Smooth muscle cell of the pulmonary artery (primary cell): ENCODE results near the gene OTOP2. TPM values are rescaled to one million over a fixed set of nuclear protein-coding genes. Genes with fewer than 3 reads are reported as not detected.

Experiments
- total RNA-seq: library from RNA; depleted of rRNA; stranded (reverse); fragments of >200 nt; gene quantifications from 2 replicates; pipeline ENCODE4 v1.2.3, GENCODE V29; 2014

Gene OTOP2, protein sequence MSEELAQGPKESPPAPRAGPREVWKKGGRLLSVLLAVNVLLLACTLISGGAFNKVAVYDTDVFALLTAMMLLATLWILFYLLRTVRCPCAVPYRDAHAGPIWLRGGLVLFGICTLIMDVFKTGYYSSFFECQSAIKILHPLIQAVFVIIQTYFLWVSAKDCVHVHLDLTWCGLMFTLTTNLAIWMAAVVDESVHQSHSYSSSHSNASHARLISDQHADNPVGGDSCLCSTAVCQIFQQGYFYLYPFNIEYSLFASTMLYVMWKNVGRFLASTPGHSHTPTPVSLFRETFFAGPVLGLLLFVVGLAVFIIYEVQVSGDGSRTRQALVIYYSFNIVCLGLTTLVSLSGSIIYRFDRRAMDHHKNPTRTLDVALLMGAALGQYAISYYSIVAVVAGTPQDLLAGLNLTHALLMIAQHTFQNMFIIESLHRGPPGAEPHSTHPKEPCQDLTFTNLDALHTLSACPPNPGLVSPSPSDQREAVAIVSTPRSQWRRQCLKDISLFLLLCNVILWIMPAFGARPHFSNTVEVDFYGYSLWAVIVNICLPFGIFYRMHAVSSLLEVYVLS
- not detected in 2 replicates for total RNA-seq

DNA sequence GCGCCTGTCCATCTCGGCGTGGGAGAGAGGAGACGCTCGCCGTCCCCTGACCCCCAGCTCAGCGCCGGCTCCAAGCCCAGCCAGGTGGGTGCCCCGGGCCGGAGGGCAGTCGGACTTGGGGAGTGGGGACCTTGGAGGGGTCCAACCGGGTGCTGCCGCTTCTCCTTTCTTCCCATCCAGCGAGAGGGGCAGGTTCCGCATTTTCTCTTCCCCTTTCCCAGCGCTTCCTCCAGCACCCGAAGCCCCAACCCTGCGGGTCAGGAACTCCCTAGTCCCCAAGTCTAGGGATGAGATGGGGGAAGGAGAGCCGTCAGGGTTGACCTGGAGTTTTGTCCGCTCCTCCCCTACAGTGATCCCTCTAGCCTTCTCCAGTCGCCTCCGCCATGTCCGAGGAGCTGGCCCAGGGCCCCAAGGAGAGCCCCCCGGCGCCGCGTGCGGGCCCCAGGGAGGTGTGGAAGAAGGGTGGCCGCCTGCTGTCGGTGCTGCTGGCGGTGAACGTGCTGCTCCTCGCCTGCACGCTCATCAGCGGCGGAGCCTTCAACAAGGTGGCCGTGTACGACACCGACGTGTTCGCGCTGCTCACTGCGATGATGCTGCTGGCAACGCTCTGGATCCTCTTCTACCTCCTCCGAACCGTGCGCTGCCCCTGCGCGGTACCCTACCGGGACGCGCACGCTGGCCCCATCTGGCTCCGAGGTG lies at the start of gene OTOP2:
OTOP2 (plus strand) TSS at position 24 of the 699 bp plus-strand sequence; CDS start at position 384, 360 bp downstream.

DNA sequence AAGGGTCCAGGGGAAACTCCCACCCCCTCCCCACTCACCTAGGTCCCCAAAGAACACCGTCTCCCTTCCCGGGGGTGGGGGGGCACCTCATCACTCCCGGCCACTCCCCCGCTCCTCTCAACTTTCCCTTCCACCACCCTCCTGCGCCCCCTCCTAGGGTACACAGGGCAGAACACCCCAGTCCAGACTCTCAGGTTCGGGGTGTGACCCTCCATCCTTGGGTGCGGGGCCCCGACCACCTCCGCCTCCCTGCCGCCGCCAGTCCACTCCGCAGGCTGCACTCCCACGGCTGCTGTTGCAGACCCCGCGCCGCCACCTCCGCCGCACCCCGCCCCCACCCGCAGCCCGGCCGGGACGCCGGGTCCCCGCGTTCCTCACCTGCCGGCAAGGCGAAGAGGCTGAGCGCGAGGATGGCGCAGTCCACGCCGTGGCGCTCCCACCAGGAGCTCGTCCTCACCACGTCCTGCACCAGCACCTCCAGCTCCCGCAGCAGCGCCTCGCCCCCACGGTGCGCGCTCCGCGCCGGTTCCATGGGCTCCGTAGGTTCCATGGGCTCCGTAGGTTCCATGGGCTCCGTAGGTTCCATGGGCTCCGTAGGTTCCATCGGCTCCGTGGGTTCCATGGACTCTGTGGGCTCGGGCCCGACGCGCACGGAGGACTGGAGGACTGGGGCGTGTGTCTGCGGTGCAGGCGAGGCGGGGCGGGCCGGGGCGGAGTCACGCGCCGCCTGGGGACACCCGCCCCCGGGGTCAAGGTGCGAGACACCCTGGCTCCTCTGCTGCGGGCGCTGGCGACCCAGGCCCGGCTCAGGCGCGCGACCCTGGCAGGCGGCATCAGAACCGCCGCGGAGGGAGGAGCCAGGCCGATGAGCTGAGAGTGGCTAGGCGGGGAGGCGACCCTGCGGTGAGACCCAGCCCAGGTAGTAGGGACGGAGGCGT lies 30.8 kb upstream of the OTOP2 start, which contains the start of gene FADS6:
FADS6 (minus strand) TSS at position 660 of the 938 bp plus-strand sequence; CDS start at position 622, 38 bp downstream.

DNA sequence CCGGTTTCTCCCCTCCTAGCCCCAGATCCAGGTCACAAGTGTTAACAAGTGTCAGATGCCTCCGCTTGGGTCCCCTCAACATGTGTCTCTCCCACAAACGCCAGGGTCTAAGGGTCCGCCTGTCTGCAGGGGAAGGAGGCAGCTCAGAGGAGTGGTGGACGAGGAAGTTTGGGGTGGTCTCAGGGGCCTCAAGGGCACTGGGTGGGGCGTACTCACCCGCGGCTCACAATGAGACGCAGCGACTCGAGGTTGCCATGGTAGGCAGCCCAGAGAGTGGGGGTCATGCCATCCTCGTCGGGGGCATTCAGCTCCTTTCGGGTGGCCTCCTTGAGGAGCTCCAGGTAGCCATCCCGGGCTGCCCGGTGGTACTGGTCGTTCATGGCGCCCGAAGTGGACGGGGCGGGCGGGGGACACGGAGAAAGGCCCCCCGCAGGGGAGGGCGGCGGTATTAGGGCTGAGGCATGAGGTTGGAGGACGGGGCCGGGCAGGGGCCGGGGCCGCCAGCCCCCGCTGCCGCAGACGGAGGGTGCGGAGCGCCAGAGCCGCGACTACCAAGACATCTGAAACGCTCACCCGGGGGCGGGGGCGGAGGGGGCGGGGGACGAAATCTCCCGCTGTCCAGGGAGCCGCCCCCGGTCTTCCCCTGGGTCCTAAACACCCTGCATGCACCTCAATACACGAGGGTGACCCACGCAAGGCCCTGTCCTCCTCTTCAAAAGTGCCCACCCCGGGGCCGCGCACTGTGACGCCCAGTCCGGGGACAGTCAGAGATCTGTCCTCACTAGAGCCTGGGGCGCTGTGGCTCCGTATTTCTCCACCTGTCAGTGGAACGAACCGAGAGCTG lies 1.2 kb upstream of the OTOP2 start, which contains the start of gene USH1G:
USH1G (minus strand) TSS at position 562 of the 844 bp plus-strand sequence; CDS start at position 380, 182 bp downstream.

DNA sequence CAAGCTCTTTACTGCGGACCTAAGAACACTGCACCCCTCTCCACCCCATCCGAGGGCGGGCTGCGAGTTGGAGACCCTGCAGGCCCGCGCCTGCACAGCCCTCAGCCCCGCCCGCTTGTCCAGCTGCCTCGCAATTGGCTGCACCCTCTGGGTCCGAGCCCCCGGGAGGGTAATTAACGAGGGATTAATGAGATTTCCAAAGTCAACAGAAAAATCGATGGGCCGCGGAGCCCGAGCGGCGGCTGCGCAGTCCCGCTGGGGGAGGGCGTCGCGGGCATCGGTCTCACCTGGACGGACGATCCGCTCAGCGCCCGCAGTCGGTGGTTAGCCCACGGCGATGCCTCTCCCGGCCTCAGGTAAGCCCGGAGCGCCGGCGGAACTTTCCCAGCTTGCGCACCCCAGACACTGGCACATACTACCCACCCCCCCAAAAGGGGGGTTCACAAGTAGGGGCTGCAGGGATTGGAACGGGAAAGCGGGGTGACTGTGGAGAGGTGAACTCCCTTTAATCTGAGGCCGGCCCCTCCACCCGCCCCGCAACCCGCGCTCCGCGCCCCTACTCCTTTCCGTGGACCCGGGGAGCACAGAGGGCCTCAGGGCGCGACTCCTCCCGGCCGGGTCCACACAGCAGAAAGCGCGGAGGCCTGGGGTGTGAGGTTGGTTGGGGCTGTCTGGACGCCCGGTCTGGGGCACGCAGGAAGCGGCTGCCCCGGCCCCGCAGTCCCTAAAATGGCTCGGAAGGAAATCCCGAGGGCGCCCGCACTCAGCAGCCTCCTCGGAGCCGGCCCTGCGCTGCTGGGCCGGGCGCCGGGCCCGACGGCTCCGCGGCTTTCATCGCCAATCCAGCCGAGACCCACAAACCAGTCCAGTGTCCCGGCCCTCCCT lies 11.8 kb downstream of the OTOP2 start, which contains the start of gene OTOP3:
OTOP3 (plus strand) TSS at position 314 of the 885 bp plus-strand sequence; CDS start at position 338, 24 bp downstream.

DNA sequence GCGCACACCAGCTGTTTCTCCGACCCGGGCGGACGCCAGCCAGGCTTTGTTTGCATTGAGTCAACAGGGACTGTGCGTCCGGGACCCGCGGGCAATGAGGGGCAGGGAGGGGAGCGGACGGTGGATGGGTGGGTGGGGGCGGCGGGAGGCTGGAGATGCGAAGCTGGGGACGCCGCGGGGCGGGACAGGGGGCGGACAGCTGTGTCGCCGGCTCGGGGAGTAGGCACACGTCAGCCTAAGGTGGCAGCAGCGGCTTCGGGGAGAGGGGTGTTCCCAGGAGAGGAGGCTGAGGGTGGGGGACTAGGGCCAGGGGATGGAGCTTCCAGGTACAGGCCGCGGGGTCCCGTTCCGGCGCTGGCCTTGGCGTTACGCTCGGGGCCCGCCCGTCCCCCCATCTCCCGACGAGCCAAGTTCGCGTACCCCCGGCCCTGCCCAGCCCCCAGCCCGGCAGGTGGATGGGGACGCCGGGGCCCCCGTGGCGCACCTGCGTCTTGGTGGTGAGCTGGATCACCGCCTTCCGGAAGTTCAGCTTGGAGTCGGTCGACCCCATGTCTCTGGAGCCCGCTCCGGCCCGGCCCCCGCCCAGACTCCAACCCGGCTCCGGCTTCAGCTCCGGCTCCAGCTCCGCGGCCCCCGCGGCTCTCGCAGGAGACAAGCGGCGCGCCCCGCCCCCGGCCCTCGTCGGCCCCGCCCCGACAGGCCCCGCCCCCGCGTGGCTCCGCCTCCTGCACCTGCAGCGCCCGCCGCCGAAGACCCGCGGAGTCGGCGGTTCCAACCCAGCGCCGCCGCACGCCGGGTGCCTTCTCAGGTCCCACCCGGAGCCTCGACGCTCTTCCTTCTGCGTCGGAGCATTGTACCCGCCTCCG lies 48.3 kb downstream of the OTOP2 start, which contains the start of gene HID1:
HID1 (minus strand) TSS at position 653 of the 866 bp plus-strand sequence; CDS start at position 550, 103 bp downstream.

Other genes with a start within 250 kb of the OTOP2 start
- not detected in 2 replicates for gene CD300LF, start 211.3 kb upstream of the OTOP2 start, total RNA-seq
- gene RAB37, start 187.0 kb upstream of the OTOP2 start, total RNA-seq = 0.33 and 0.36 TPM in 2 replicates
- 13.0 and 14.5 TPM in 2 replicates for gene NHERF1, start 175.6 kb upstream of the OTOP2 start, total RNA-seq
- gene NAT9, start 147.9 kb upstream of the OTOP2 start, total RNA-seq = 32.6 and 46.7 TPM in 2 replicates
- gene GRIN2C, start 64.4 kb upstream of the OTOP2 start, total RNA-seq = 0.13 and 0.50 TPM in 2 replicates
- gene FDXR, start 51.3 kb upstream of the OTOP2 start, total RNA-seq = 25.0 and 43.9 TPM in 2 replicates
- gene FADS6, start 30.6 kb upstream of the OTOP2 start, total RNA-seq = not detected in 2 replicates
- 0.03 TPM in 1 of 2 replicates, not detected in the other for gene USH1G, start 1.0 kb upstream of the OTOP2 start, total RNA-seq
- gene OTOP3, start 11.6 kb downstream of the OTOP2 start, total RNA-seq = not detected in 2 replicates
- gene HID1, start 48.5 kb downstream of the OTOP2 start, total RNA-seq = 2.2 and 2.3 TPM in 2 replicates
- 22.5 and 25.6 TPM in 2 replicates for gene CDR2L, start 63.4 kb downstream of the OTOP2 start, total RNA-seq
- gene MRPL58, start 88.4 kb downstream of the OTOP2 start, total RNA-seq = 13.4 and 15.6 TPM in 2 replicates
- gene ATP5PD, start 122.7 kb downstream of the OTOP2 start, total RNA-seq = 129 and 130 TPM in 2 replicates
- gene KCTD2, start 123.0 kb downstream of the OTOP2 start, total RNA-seq = 19.7 and 23.1 TPM in 2 replicates
- gene SLC16A5, start 163.7 kb downstream of the OTOP2 start, total RNA-seq = 3.3 and 6.9 TPM in 2 replicates
- gene ARMC7, start 185.7 kb downstream of the OTOP2 start, total RNA-seq = 3.1 and 3.3 TPM in 2 replicates
- gene NT5C, start 207.5 kb downstream of the OTOP2 start, total RNA-seq = 23.1 TPM in 2 replicates
- 57.6 and 68.6 TPM in 2 replicates for gene JPT1, start 230.2 kb downstream of the OTOP2 start, total RNA-seq